Adrenal gland (tissue), 12 donors: ENCODE results near the gene HSPA12B. TPM values are rescaled to one million over a fixed set of nuclear protein-coding genes. Genes with fewer than 3 reads are reported as not detected.

Experiments used
- DNase-seq, 7 donors: peaks; one replicate each; pipeline ENCODE4 v3.0.0-alpha.2; 2019 to 2020
- H3K27ac ChIP-seq, 5 donors: fragments of 200-600 bp; sonication (generic) in 4 of 5; 1 replicate in 3 of 5; 2 replicates in 2 of 5; pipeline versions ENCODE4 v1.5.1 to v1.8.0; 2016 to 2020; ENCODE audit warnings: mild to moderate bottlenecking in 1 of 5
- H3K27me3 ChIP-seq: fragments of 200-600 bp; 2 replicates; pipeline ENCODE4 v1.8.0; 2021
- H3K36me3 ChIP-seq, 2 donors: fragments of 200-600 bp; replicated peaks in 1 of 2; 1 replicate in 1 of 2; 2 replicates in 1 of 2; pipeline versions ENCODE4 v1.5.1 to v1.8.0; 2018 to 2022
- H3K4me1 ChIP-seq, 2 donors: fragments of 200-600 bp; replicated peaks in 1 of 2; 1 replicate in 1 of 2; 2 replicates in 1 of 2; pipeline versions ENCODE4 v1.5.1 to v1.8.0; 2018 to 2021
- H3K4me3 ChIP-seq, 4 donors: fragments of 200-600 bp; sonication (generic) in 3 of 4; one replicate each; pipeline ENCODE4 v1.5.1; 2016 to 2018
- H3K9me3 ChIP-seq, 3 donors: fragments of 200-600 bp; sonication (generic) in 1 of 3; replicated peaks in 1 of 3; 1 replicate in 2 of 3; 2 replicates in 1 of 3; pipeline versions ENCODE4 v1.5.1 to v1.8.0; 2016 to 2021
- POLR2A ChIP-seq, 2 donors: fragments of 450-650 bp; IDR thresholded peaks; one replicate each; pipeline ENCODE4 v1.6.1; 2017; ENCODE audit warnings: antibody characterized with exemption in 2 of 2, mild to moderate bottlenecking in 2 of 2, moderate library complexity in 1 of 2
- WGBS, 4 donors: extraction: QIAGEN DNeasy Blood & Tissue Kit in 2 of 4; methylation state at CpG; one replicate each; pipeline versions ENCODE4 v1.1.5 to v1.1.7; 2013 to 2017; 5-methylcytosine and 5-hydroxymethylcytosine counted together
- intact Hi-C, 2 donors: fragments of 100-400 bp; cut with DNase I; formaldehyde crosslinking; loops; one replicate each; pipeline versions ENCODE4 v1.14.1 to v1.15.0; 2022 to 2023
- polyA plus RNA-seq, 3 donors: library from polyadenylated mRNA; stranded (reverse); fragments of 200-250 nt in 2 of 3; fragments of 350-450 nt in 1 of 3; fragmentation: Illumina TruSeq in 1 of 3; extraction: RNeasy Lipid Tissue Mini Kit (QIAGEN cat#74804) in 1 of 3; gene quantifications; one replicate each; pipeline ENCODE4 v1.2.3, GENCODE V29; 2013 to 2014
- total RNA-seq, 9 donors: library from RNA; depleted of rRNA in 4 of 9; stranded (reverse); fragments of >200 nt in 4 of 9; fragments of 120-200 nt in 1 of 9; fragmentation: NEBNext Ultra II Directional in 1 of 9; extraction: Animal tissue kit (Norgen Biotek cat#: 25700) in 1 of 9; gene quantifications; one replicate each; pipeline versions ENCODE4 v1.1.0 to v1.2.4, GENCODE V29; 2013 to 2023
- TF ChIP-seq, protein P1 (sequence below), 6 experiments: fragments of 450-650 bp in 4 of 6; fragments of 200-600 bp in 2 of 6; sonication (generic) in 1 of 6; IDR thresholded peaks; 1 replicate in 5 of 6; 2 replicates in 1 of 6; pipeline versions ENCODE4 v1.5.1 to v1.8.0; 2016 to 2021; ENCODE audit warnings: antibody characterized with exemption in 6 of 6, mild to moderate bottlenecking in 2 of 6, moderate library complexity in 1 of 6
- donor health status: healthy with polysubstance abuse.
- donor health status: Bipolar disorder and iron deficiency.
- donor health status: DM: yes; HTN: yes; CAD: no.
- donor health status: DM: no; HTN: no; CAD: no.
- donor health status: DM: no; HTN: no; CAD: no.
- donor health status: DM: yes; HTN: yes; CAD: no.

The HSPA12B gene
- total and polyA plus RNA-seq, 12 donors: 1.5 to 10.9 (median 5.5) TPM

DNA sequence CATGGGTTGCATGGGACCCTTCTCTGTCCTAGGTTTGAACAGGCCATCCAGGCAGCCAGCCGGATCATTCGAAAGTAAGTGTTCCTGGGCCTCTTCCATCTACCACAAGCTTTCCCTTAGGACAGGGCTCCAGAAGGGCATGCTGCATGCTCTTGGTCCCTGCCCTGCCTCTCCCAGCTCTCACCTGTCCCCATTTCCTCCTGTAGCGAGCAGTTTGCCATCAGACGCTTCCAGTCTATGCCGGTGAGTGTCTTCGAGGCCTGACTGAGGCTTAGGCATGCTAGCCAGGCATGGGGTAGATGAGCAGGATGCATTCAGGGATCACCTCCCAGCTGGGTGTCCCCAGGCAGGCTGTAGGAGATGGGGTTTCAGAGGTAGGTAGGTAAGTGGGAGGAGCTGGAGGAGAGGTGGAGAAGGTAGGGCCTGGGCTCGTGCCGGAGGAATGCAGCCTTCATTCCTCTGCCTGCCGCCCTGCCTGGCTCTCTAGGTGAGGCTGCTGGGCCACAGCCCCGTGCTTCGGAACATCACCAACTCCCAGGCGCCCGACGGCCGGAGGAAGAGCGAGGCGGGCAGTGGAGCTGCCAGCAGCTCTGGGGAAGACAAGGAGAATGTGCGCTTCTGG lies 67.9 kb downstream of the HSPA12B start:
- no peak overlapping the region for H3K27ac ChIP-seq
- H3K4me3 ChIP-seq: no peak overlapping the region
- H3K27me3 ChIP-seq: no peaks in the 10 kb centered on the region
- 90 to 96% (median 94%) methylated on average over 18 of the region's 18 CpGs for WGBS, 4 donors
- TF ChIP-seq POLR2A (IDR thresholded peaks at IDR 0.05): no peak
- TF ChIP-seq, protein P1, sequence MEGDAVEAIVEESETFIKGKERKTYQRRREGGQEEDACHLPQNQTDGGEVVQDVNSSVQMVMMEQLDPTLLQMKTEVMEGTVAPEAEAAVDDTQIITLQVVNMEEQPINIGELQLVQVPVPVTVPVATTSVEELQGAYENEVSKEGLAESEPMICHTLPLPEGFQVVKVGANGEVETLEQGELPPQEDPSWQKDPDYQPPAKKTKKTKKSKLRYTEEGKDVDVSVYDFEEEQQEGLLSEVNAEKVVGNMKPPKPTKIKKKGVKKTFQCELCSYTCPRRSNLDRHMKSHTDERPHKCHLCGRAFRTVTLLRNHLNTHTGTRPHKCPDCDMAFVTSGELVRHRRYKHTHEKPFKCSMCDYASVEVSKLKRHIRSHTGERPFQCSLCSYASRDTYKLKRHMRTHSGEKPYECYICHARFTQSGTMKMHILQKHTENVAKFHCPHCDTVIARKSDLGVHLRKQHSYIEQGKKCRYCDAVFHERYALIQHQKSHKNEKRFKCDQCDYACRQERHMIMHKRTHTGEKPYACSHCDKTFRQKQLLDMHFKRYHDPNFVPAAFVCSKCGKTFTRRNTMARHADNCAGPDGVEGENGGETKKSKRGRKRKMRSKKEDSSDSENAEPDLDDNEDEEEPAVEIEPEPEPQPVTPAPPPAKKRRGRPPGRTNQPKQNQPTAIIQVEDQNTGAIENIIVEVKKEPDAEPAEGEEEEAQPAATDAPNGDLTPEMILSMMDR (IDR thresholded peaks at IDR 0.05): no peak
- H3K9me3 ChIP-seq: no peaks in the 10 kb centered on the region
- intact Hi-C loops: no loop called here
- H3K36me3 ChIP-seq: peaks cover 0 to 46% of the 10 kb centered on the region in 2 donors
- peaks cover 0 to 22% of the 10 kb centered on the region in 2 donors for H3K4me1 ChIP-seq
- no peak for DNase-seq

DNA sequence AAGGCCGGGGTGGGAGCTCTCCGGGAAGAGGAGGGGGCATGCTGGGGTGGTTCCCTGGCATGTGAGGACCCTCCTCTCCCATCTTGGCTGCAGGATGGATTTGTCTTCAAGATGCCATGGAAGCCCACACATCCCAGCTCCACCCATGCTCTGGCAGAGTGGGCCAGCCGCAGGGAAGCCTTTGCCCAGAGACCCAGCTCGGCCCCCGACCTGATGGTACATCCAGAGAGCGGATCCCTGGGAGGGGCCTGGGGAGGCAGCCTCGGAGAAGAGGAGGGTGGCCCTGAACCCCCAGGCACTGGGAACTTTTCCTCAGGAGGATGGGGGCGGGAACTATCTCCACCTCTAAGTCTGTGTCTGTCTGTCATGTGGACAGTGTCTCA lies 68.4 kb downstream of the HSPA12B start:
- intact Hi-C loops: no loop called here
- H3K36me3 ChIP-seq: peaks cover 0 to 46% of the 10 kb centered on the region in 2 donors
- H3K27me3 ChIP-seq: no peaks in the 10 kb centered on the region
- no peak for DNase-seq
- peaks cover 2 to 24% of the 10 kb centered on the region in 2 donors for H3K4me1 ChIP-seq
- TF ChIP-seq, protein P1 (IDR thresholded peaks at IDR 0.05): no peak
- TF ChIP-seq POLR2A (IDR thresholded peaks at IDR 0.05): no peak
- H3K4me3 ChIP-seq: no peak overlapping the region
- no peaks in the 10 kb centered on the region for H3K9me3 ChIP-seq
- 87 to 96% (median 94%) methylated on average over 8 of the region's 8 CpGs for WGBS, 4 donors
- no peak overlapping the region for H3K27ac ChIP-seq

DNA sequence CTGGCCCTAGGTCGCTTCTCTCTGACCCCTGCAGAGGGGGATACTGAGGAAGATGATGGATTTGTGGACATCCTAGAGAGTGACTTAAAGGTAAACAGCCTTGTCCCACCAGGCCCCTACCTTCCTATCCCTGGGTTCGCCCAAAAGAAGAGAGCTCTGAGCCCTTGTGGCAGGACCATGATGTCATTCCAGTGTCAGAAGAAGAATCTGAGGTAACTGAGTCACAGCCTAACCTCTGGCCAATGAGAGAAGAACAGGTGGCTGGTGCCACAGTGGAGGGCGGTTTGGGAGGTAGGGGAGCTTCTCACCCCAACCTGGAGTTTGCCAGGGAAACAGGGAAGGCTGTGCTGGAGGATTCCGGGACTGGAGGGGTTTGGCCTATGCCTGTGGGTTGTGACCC lies 68.8 kb downstream of the HSPA12B start:
- 95 to 100% (median 96%) methylated on average over 4 of the region's 4 CpGs for WGBS, 4 donors
- no peak overlapping the region for H3K27ac ChIP-seq
- H3K4me1 ChIP-seq: peaks cover 6 to 28% of the 10 kb centered on the region in 2 donors
- no peak overlapping the region for H3K4me3 ChIP-seq
- no peaks in the 10 kb centered on the region for H3K27me3 ChIP-seq
- no peaks in the 10 kb centered on the region for H3K9me3 ChIP-seq
- peaks cover 0 to 46% of the 10 kb centered on the region in 2 donors for H3K36me3 ChIP-seq
- TF ChIP-seq, protein P1 (IDR thresholded peaks at IDR 0.05): no peak
- TF ChIP-seq POLR2A (IDR thresholded peaks at IDR 0.05): no peak
- intact Hi-C loops: no loop called here
- no peak for DNase-seq

DNA sequence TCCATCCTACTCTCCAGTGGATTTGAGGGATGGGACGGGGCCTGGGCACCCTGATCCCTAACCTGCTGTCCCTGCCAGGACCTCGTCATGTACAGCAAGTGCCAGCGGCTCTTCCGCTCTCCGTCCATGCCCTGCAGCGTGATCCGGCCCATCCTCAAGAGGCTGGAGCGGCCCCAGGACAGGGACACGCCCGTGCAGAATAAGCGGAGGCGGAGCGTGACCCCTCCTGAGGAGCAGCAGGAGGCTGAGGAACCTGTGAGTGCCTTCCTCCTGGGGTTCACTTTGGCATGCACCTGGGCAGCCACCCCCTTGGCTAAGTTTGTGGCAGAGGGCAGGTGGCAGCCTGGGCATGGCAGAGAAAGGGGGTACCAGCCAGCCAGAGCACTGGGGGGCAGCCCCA lies 69.4 kb downstream of the HSPA12B start:
- Histone ChIP-seq H3K27ac (no peak overlapping the region), H3K27me3 (no peaks in the 10 kb centered on the region), H3K36me3 (peaks cover 0 to 46% of the 10 kb centered on the region in 2 donors), H3K4me1 (peaks cover 12 to 28% of the 10 kb centered on the region in 2 donors), H3K4me3 (no peak overlapping the region), H3K9me3 (no peaks in the 10 kb centered on the region)
- intact Hi-C loops: no loop called here
- DNase-seq: peak in 1 of 7 donors; percentile 21
- 92 to 96% (median 95%) methylated on average over 11 to 13 of the region's 13 CpGs for WGBS, 4 donors
- no peak for TF ChIP-seq POLR2A (IDR thresholded peaks at IDR 0.05)
- TF ChIP-seq, protein P1 (IDR thresholded peaks at IDR 0.05): no peak

Other genes with a start within 250 kb of the HSPA12B start
- not detected for gene GFRA4, start 69.3 kb upstream of the HSPA12B start, total RNA-seq
- gene GFRA4, start 69.3 kb upstream of the HSPA12B start, polyA plus RNA-seq: not detected
- gene ADAM33, start 50.7 kb upstream of the HSPA12B start, total RNA-seq: 1 to 10 TPM in 5 of 9 donors, under 1 TPM in 4; 0.42 to 7.9 (median 1.6) TPM
- 10 to 100 TPM in 2 of 3 donors, under 1 TPM in 1; 0.84 to 65.0 (median 33.2) TPM for gene ADAM33, start 50.7 kb upstream of the HSPA12B start, polyA plus RNA-seq
- 10 to 100 TPM in 8 of 9 donors, under 1 TPM in 1; 0.33 to 47.2 (median 31.6) TPM for gene SIGLEC1, start 20.1 kb upstream of the HSPA12B start, total RNA-seq
- gene SIGLEC1, start 20.1 kb upstream of the HSPA12B start, polyA plus RNA-seq: 10 to 100 TPM in 2 of 3 donors, 1 to 10 TPM in 1; 4.8 to 46.4 (median 25.7) TPM
- gene ADISSP, start 35.1 kb downstream of the HSPA12B start, total RNA-seq: 10 to 100 TPM; 17.6 to 31.5 (median 24.6) TPM
- 10 to 100 TPM in 2 of 3 donors, 1 to 10 TPM in 1; 4.4 to 42.1 (median 24.4) TPM for gene ADISSP, start 35.1 kb downstream of the HSPA12B start, polyA plus RNA-seq
- gene SPEF1, start 48.8 kb downstream of the HSPA12B start, total RNA-seq: 1 to 10 TPM in 1 of 9 donors, under 1 TPM in 7, not detected in 1; 0.14 to 1.4 (median 0.32) TPM
- under 1 TPM in 2 of 3 donors, not detected in 1; 0.40 to 0.81 TPM for gene SPEF1, start 48.8 kb downstream of the HSPA12B start, polyA plus RNA-seq
- gene CENPB, start 54.1 kb downstream of the HSPA12B start, total RNA-seq: 100 to 1,000 TPM in 4 of 9 donors, 10 to 100 TPM in 5; 41.3 to 112 (median 98.7) TPM
- gene CENPB, start 54.1 kb downstream of the HSPA12B start, polyA plus RNA-seq: 10 to 100 TPM; 25.8 to 54.8 (median 41.8) TPM
- gene CDC25B, start 63.6 kb downstream of the HSPA12B start, total RNA-seq: 10 to 100 TPM in 7 of 9 donors, 1 to 10 TPM in 2; 7.1 to 24.4 (median 14.3) TPM
- 10 to 100 TPM in 2 of 3 donors, 1 to 10 TPM in 1; 5.5 to 61.7 (median 35.8) TPM for gene CDC25B, start 63.6 kb downstream of the HSPA12B start, polyA plus RNA-seq
- 10 to 100 TPM; 21.2 to 50.3 (median 25.9) TPM for gene AP5S1, start 87.9 kb downstream of the HSPA12B start, total RNA-seq
- gene AP5S1, start 87.9 kb downstream of the HSPA12B start, polyA plus RNA-seq: 10 to 100 TPM in 2 of 3 donors, 1 to 10 TPM in 1; 9.6 to 10.5 (median 10.2) TPM
- 10 to 100 TPM; 16.1 to 46.7 (median 38.1) TPM for gene MAVS, start 114.1 kb downstream of the HSPA12B start, total RNA-seq
- gene MAVS, start 114.1 kb downstream of the HSPA12B start, polyA plus RNA-seq: 10 to 100 TPM in 2 of 3 donors, 1 to 10 TPM in 1; 10.0 to 28.4 (median 20.6) TPM
- 10 to 100 TPM; 32.5 to 70.1 (median 47.4) TPM for gene PANK2, start 156.7 kb downstream of the HSPA12B start, total RNA-seq
- 10 to 100 TPM; 34.3 to 58.0 (median 44.7) TPM for gene PANK2, start 156.7 kb downstream of the HSPA12B start, polyA plus RNA-seq